GM12878 (cell line): ENCODE results near the gene TDRD10. TPM values are rescaled to one million over a fixed set of nuclear protein-coding genes. Genes with fewer than 3 reads are reported as not detected.
A peak's percentile ranks its signal among the peaks of the same experiment; 100 is the strongest.

Source experiments
- ATAC-seq: fragments of 200-7000 bp; cut with Tn5 transposase; 3 replicates; pipeline ENCODE4 v1.9.1; 2020; ENCODE audit warnings: mild to moderate bottlenecking, moderate library complexity
- BruUV-seq: library from RNA; stranded (reverse); fragments of 400-500 nt; replicated peaks from 2 replicates; lab custom pipeline; 2021; lab: Mats Ljungman, UMichigan
- CTCF ChIA-PET: fragments of 300-600 bp; sonication (Branson Sonifier 250); formaldehyde crosslinking; extraction: SDS; loops from one replicate; lab custom pipeline; 2021; ENCODE audit warnings: inconsistent platforms; lab: Yijun Ruan, JAX
- POLR2A ChIA-PET: fragments of 350-600 bp; formaldehyde crosslinking; extraction: SDS; loops from one replicate; lab custom pipeline; 2021; ENCODE audit warnings: inconsistent platforms; lab: Charles Lee
- RAD21 ChIA-PET: fragments of 300-600 bp; sonication (Branson Sonifier 250); formaldehyde crosslinking; loops from one replicate; lab custom pipeline; 2023; ENCODE audit warnings: antibody characterized with exemption; ENCODE audit not compliant: unreplicated experiment; lab: Charles Lee
- SMC1A ChIA-PET: fragments of 300-600 bp; sonication (Branson Sonifier 250); formaldehyde crosslinking; loops from one replicate; lab custom pipeline; 2023; ENCODE audit not compliant: unreplicated experiment, uncharacterized antibody; lab: Charles Lee
- DNase-seq: peaks from one replicate; pipeline ENCODE4 v3.0.0-alpha.2; 2011; ENCODE audit warnings: low read depth, low spot score
- FAIRE-seq: peaks from 3 replicates; lab custom pipeline; 2011; peaks lifted over from hg19 to GRCh38; lab: Jason Lieb, UNC
- H2AFZ ChIP-seq: 2 replicates; pipeline ENCODE4 v1.6.0; 2011; ENCODE audit warnings: low read depth, low read length, control low read depth; ENCODE audit not compliant: control insufficient read depth
- H3K27ac ChIP-seq: 2 replicates; pipeline ENCODE4 v1.5.1; 2011; ENCODE audit warnings: control low read depth; ENCODE audit not compliant: control insufficient read depth, insufficient read depth
- H3K27me3 ChIP-seq, 2 experiments: replicated peaks in 1 of 2; 2 replicates each; pipeline versions ENCODE4 v1.6.0 to v1.6.1; 2011; ENCODE audit warnings: low read length in 1 of 2; ENCODE audit not compliant: control insufficient read depth in 2 of 2, insufficient read depth in 2 of 2
- H3K36me3 ChIP-seq, 2 experiments: 2 replicates each; pipeline ENCODE4 v1.5.1; 2011; ENCODE audit warnings: low read length in 1 of 2; ENCODE audit not compliant: control insufficient read depth in 2 of 2, insufficient read depth in 2 of 2
- H3K4me1 ChIP-seq: 2 replicates; pipeline ENCODE4 v1.6.1; 2011; ENCODE audit warnings: mild to moderate bottlenecking, low read length, moderate library complexity, mixed read lengths; ENCODE audit not compliant: control insufficient read depth, insufficient read depth
- H3K4me2 ChIP-seq: 2 replicates; pipeline ENCODE4 v1.6.0; 2011; ENCODE audit warnings: control low read depth; ENCODE audit not compliant: control insufficient read depth, insufficient read depth
- H3K4me3 ChIP-seq: fragments of 200-600 bp; sonication (generic); 2 replicates; pipeline ENCODE4 v1.5.1; 2016
- H3K79me2 ChIP-seq: 2 replicates; pipeline ENCODE4 v1.6.0; 2011; ENCODE audit warnings: low read length; ENCODE audit not compliant: control insufficient read depth, insufficient read depth
- H3K9ac ChIP-seq: 2 replicates; pipeline ENCODE4 v1.8.0; 2011; ENCODE audit warnings: low read length, control low read depth, mixed read lengths; ENCODE audit not compliant: control insufficient read depth, insufficient read depth
- H3K9me3 ChIP-seq: replicated peaks from 3 replicates; pipeline ENCODE4 v1.5.1; 2011; ENCODE audit warnings: mild to moderate bottlenecking, low read length; ENCODE audit not compliant: control insufficient read depth, insufficient read depth
- H4K20me1 ChIP-seq: 2 replicates; pipeline ENCODE4 v1.6.0; 2011; ENCODE audit not compliant: control insufficient read depth, insufficient read depth
- CBFB ChIP-seq: IDR thresholded peaks from 2 replicates; pipeline ENCODE4 v1.6.1; 2016; ENCODE audit warnings: antibody characterized with exemption, low read depth
- CEBPZ ChIP-seq: fragments of 150-350 bp; IDR thresholded peaks from 2 replicates; pipeline ENCODE4 v1.6.1; 2016; ENCODE audit warnings: low read depth, low read length
- MEF2B ChIP-seq: fragments of 450-650 bp; IDR thresholded peaks from 2 replicates; pipeline ENCODE4 v1.6.1; 2018; ENCODE audit warnings: mild to moderate bottlenecking, moderate library complexity; ENCODE audit not compliant: partially characterized antibody, poor library complexity, severe bottlenecking
- NKRF ChIP-seq: fragments of 450-650 bp; conservative IDR thresholded peaks from 2 replicates; pipeline ENCODE4 v1.6.1; 2017; ENCODE audit warnings: mild to moderate bottlenecking, moderate library complexity
- RUNX3 ChIP-seq: IDR thresholded peaks from 2 replicates; pipeline ENCODE4 v1.6.1; 2012; ENCODE audit warnings: low read length, inconsistent platforms
- ZBTB4 ChIP-seq: fragments of 450-650 bp; formaldehyde crosslinking; IDR thresholded peaks from 2 replicates; pipeline ENCODE4 v1.4.0; 2022; ENCODE audit warnings: mild to moderate bottlenecking, moderate library complexity
- WGBS: methylation state at CpG from one replicate; pipeline ENCODE4 v1.1.6; 2016; ENCODE audit warnings: low lambda C conversion rate; ENCODE audit not compliant: insufficient replicate concordance, insufficient coverage; ENCODE audit errors: missing lambda C conversion rate; 5-methylcytosine and 5-hydroxymethylcytosine counted together
- in situ Hi-C: fragments of 300-500 bp; cut with MboI; formaldehyde crosslinking; loops from 9 replicates; pipeline ENCODE4 v1.14.3; 2018; ENCODE audit warnings: mixed read lengths
- intact Hi-C: fragments of 100-400 bp; cut with micrococcal nuclease; formaldehyde crosslinking; loops from one replicate; pipeline ENCODE4 v1.14.2; 2022; ENCODE audit not compliant: unreplicated experiment
- polyA plus RNA-seq, 11 experiments: library from polyadenylated mRNA; depleted of rRNA in 4 of 11; unstranded in 6 of 11; stranded (reverse) in 5 of 11; fragments of >200 nt; fragmentation: Nextera tagmentation in 4 of 11; fragmentation: Illumina TruSeq in 1 of 11; extraction: Ambion mirVana in 4 of 11; extraction: Trizol in 1 of 11; gene quantifications; 1 replicate in 1 of 11; 2 replicates in 10 of 11; pipeline versions ENCODE4 v1.2.1 to v1.2.3, GENCODE V29; 2011 to 2016; ENCODE audit warnings: inconsistent platforms in 2 of 11, missing spikeins in 2 of 11, low read depth in 1 of 11
- total RNA-seq, 4 experiments: library from RNA; depleted of rRNA in 3 of 4; stranded (reverse); fragments of >200 nt in 3 of 4; fragmentation: Illumina TruSeq in 1 of 4; extraction: Trizol in 1 of 4; gene quantifications; 2 replicates each; pipeline versions ENCODE4 v1.2.1 to v1.2.3, GENCODE V29; 2013 to 2021

The TDRD10 gene
- total and polyA plus RNA-seq, 10 of the 15 experiments (the other 5 are each of a cell fraction or from before 2014, with no cell fraction given), result not detected

DNA sequence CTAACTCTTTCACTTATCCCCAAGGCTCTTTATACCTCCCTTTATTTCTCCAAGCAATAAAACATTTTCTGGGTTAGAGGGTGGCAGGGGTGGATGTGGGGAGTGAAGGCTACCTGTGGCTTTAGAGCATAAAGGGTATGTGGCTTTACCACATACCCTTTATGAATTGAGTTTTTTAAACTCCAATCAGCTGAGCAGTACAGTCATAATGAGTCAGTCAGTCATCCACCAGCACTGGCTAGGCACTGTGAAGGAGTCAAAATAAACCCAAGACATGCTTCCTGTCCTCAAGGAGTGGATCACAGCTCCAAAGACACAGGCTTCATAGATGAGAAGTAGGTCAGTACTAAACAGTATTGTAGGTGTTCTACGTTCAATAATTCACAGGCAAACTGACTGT, 2.6 kb upstream of the TDRD10 start:
- ChIA-PET POLR2A (no interaction called here), RAD21 (no interaction called here), SMC1A (interaction anchor here (1.5 to 1.9 kb wide), 2 partner anchors 10 to 19 kb away, joined by 6 to 7 read pairs; no protein-coding TSS in a partner anchor), CTCF (no interaction called here)
- H3K4me2 ChIP-seq, result no peak overlapping the region
- H3K9ac ChIP-seq, result no peak overlapping the region
- BruUV-seq, result no TSS peak
- DNase-seq (no peak), ATAC-seq (no peak), FAIRE-seq (no peak)
- no peak overlapping the region for H2AFZ ChIP-seq
- H3K9me3 ChIP-seq, result no peaks in the 10 kb centered on the region; the same call in 2 of the 3 replicates
- no peak for TF ChIP-seq CEBPZ
- no peak for TF ChIP-seq NKRF
- no peak for TF ChIP-seq ZBTB4 (CRISPR knock-in tag)
- no peak for TF ChIP-seq MEF2B
- no peak for TF ChIP-seq CBFB
- peak; percentile 9; the same call in 1 of the 2 replicates for TF ChIP-seq RUNX3
- H4K20me1 ChIP-seq, result no peaks in the 10 kb centered on the region
- no peak overlapping the region for H3K4me3 ChIP-seq
- peaks cover 6 to 10% of the 10 kb centered on the region in 2 experiments for H3K27me3 ChIP-seq
- in situ Hi-C loops (no loop called here), intact Hi-C loops (no loop called here)
- H3K79me2 ChIP-seq, result no peaks in the 10 kb centered on the region
- peaks cover 17% of the 10 kb centered on the region for H3K4me1 ChIP-seq
- H3K27ac ChIP-seq, result no peak overlapping the region
- WGBS, result 87% methylated on average over 1 of the region's 1 CpG
- H3K36me3 ChIP-seq, result no peaks in the 10 kb centered on the region
